GM21528 (cell line): ENCODE data around the gene MAP3K8.
A peak's percentile ranks its signal among the peaks of the same experiment; 100 is the strongest.

ENCODE experiments used
- ATAC-seq: cut with Tn5 transposase; IDR thresholded peaks from one replicate; pipeline ENCODE4 v1.9.1; 2021; ENCODE audit warnings: mild to moderate bottlenecking, moderate library complexity; ENCODE audit not compliant: unreplicated experiment, low FRiP score

Gene MAP3K8

GRCh38 chr10:30481603-30482002, 47.6 kb downstream of the MAP3K8 start:
- no peak for ATAC-seq

- no peak for ATAC-seq
Measured at GRCh38 chr10:30488316-30488715, 54.3 kb downstream of the MAP3K8 start.

GRCh38 chr10:30489346-30489745, 55.4 kb downstream of the MAP3K8 start:
- ATAC-seq, result no peak

- no peak for ATAC-seq
Measured at GRCh38 chr10:30490289-30491000, 56.5 kb downstream of the MAP3K8 start.

GRCh38 chr10:30491204-30491915, 57.4 kb downstream of the MAP3K8 start:
- ATAC-seq, result no peak

GRCh38 chr10:30491916-30492515, 58.0 kb downstream of the MAP3K8 start:
- ATAC-seq, result no peak

GRCh38 chr10:30493609-30494530, 59.9 kb downstream of the MAP3K8 start:
- no peak for ATAC-seq

- no peak for ATAC-seq
Measured at GRCh38 chr10:30494558-30494957, 60.6 kb downstream of the MAP3K8 start.

- ATAC-seq, result no peak
Measured at GRCh38 chr10:30495687-30496086, 61.7 kb downstream of the MAP3K8 start.

- ATAC-seq, result no peak
Measured at GRCh38 chr10:30499816-30500215, 65.8 kb downstream of the MAP3K8 start.

GRCh38 chr10:30500534-30500933, 66.5 kb downstream of the MAP3K8 start:
- no peak for ATAC-seq

GRCh38 chr10:30500963-30501504, 67.0 kb downstream of the MAP3K8 start:
- no peak for ATAC-seq

- ATAC-seq, result peak; percentile 76
Measured at GRCh38 chr10:30502266-30503060, 68.5 kb downstream of the MAP3K8 start.

- ATAC-seq, result no peak
Measured at GRCh38 chr10:30503700-30504266, 69.8 kb downstream of the MAP3K8 start.

- no peak for ATAC-seq
Measured at GRCh38 chr10:30505543-30506298, 71.7 kb downstream of the MAP3K8 start.

GRCh38 chr10:30509508-30509907, 75.5 kb downstream of the MAP3K8 start:
- ATAC-seq, result no peak

- ATAC-seq, result no peak
Measured at GRCh38 chr10:30510184-30510931, 76.4 kb downstream of the MAP3K8 start.
